ENCODE measurements around the gene SIX1. TPM values are rescaled to one million over a fixed set of nuclear protein-coding genes. Genes with fewer than 3 reads are reported as not detected.

The SIX1 gene
- total RNA-seq: 4.6 and 6.5 TPM in 2 replicates

DNA sequence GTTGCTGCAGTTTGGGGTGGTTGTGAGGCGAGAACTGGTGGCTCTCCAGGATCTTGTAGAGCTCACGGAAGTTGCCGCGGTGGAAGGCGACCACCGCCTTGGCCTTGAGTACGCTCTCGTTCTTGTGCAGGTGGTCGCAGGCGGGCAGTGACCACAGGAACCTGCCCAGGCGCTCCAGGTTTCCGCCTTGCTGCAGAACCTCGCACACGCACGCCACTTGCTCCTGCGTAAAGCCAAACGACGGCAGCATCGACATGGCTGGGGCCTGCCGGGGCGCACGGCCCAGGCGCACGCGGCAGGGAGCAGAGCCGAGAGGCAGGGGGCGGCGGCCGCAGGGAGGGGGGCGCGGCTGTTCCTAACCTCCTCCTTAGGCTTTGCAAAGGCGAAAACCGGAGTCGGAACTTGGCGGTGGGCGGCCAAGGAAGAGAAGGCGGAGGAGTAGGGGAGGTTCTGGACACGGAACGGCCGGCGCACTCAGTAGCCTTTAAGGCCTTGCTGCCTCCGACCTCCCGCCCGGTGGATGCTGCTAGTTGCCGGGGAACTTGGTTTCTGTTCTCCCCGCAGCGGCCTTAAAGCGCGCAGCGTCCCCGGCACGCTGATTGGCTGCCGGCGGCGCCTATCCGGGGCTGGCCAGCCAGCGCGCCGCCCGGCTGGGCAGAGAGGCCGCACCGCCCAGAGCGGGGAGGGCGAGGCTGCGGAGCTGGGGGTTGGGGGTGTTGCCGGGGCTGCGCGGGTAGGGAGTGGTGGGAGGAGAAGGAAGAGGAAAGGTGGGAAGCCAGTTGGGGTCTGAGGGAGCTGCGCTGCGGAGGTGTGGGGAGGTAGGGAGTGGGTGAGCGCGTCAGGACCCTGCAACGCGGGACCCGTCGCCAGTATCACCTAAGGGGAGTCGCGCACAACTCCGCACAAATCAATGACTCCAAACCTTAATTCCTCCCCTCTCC is at the start of gene SIX1:
SIX1 (minus strand) TSS at position 544 of the 941 bp plus-strand sequence; CDS start at position 256, 288 bp downstream.
- peak within 1 kb of the TSS; percentile 57 for H3K4me3 ChIP-seq (ENCODE audit: low read depth, low read length)
- TF ChIP-seq, protein P1, sequence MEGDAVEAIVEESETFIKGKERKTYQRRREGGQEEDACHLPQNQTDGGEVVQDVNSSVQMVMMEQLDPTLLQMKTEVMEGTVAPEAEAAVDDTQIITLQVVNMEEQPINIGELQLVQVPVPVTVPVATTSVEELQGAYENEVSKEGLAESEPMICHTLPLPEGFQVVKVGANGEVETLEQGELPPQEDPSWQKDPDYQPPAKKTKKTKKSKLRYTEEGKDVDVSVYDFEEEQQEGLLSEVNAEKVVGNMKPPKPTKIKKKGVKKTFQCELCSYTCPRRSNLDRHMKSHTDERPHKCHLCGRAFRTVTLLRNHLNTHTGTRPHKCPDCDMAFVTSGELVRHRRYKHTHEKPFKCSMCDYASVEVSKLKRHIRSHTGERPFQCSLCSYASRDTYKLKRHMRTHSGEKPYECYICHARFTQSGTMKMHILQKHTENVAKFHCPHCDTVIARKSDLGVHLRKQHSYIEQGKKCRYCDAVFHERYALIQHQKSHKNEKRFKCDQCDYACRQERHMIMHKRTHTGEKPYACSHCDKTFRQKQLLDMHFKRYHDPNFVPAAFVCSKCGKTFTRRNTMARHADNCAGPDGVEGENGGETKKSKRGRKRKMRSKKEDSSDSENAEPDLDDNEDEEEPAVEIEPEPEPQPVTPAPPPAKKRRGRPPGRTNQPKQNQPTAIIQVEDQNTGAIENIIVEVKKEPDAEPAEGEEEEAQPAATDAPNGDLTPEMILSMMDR (conservative IDR thresholded peaks at IDR 0.05; ENCODE audit: low read depth, low read length): no peak
- DNase-seq (ENCODE audit: low read depth): no peak

DNA sequence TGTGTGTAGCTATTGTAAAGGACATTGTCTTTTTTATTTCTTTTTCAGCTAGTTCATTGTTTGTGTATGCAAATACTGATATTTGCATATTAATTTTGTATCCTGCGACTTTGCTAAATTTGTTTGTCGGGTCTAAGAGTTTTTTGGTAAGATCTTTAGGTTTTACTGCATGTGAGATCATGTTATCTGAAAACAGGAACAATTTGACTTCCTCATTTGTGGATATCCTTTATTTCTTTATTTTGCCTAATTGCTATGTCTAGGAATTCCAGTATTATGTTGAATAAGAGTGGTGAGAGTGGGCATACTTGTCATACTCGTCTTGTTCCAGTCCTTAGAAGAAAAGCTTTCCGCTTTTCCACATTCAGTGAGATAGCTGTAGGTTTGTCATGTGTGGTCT is 46.0 kb upstream of the SIX1 start:
- no peak overlapping the region for H3K4me3 ChIP-seq (ENCODE audit: low read depth, low read length)
- TF ChIP-seq, protein P1 (conservative IDR thresholded peaks at IDR 0.05; ENCODE audit: low read depth, low read length): no peak

DNA sequence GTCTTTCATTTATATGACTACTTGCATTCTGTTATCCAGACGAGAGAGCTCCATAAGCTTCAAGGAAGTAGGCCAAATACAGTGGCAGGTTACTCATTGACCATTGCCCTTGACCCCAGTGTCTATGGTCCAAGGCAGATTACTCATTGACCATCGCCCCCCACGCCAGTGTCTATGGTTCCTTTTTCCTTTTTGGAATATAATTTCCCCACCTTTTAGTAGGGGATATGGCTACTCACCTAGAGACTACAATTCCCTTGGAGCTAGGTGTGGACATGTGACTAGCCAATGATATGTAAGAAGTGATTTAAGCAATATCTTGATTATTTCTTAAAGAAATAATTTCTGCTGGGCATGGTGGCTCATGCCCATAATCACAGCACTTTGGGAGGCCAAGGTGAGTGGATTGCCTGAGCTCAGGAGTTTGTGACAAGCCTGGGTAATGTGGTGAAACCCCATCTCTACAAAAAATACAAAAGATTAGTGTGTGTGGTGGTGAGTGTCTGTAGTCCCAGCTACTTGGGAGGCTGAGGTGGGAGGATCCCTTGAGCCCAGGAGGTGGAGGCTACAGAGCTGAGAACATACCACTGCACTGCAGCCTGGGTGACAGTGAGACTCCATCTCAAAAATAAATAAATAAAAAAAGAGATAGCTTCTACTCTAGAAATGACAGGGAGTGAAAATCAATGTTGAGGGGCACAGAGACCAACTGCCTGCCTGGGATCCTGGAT is 42.3 kb upstream of the SIX1 start:
- no peak overlapping the region for H3K4me3 ChIP-seq (ENCODE audit: low read depth, low read length)
- no peak for DNase-seq (ENCODE audit: low read depth)
- TF ChIP-seq, protein P1 (conservative IDR thresholded peaks at IDR 0.05; ENCODE audit: low read depth, low read length): no peak

More for the DNA sequence above, 46.0 kb upstream of the SIX1 start:
- DNase-seq (ENCODE audit: low read depth): no peak

DNA sequence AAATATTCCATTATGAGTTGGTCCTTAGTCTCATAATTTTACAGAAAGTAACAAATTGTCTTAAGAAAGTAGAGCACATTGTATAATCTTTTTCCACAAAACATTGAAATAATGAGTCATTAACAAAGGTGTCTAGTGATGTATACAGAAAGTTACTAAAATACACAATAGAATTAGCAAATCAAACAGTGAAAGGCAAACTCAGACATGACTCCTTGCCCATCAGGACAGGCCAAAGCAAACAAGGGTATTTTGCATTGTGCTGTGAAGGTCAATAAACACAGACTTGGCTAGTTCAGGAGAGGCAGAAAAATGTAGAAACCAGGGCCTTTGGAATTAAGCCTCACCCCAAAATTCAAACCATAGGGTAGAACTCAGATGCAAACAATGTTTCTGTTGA is 37.6 kb upstream of the SIX1 start:
- H3K4me3 ChIP-seq (ENCODE audit: low read depth, low read length): no peak overlapping the region
- no peak for DNase-seq (ENCODE audit: low read depth)
- TF ChIP-seq, protein P1 (conservative IDR thresholded peaks at IDR 0.05; ENCODE audit: low read depth, low read length): no peak

DNA sequence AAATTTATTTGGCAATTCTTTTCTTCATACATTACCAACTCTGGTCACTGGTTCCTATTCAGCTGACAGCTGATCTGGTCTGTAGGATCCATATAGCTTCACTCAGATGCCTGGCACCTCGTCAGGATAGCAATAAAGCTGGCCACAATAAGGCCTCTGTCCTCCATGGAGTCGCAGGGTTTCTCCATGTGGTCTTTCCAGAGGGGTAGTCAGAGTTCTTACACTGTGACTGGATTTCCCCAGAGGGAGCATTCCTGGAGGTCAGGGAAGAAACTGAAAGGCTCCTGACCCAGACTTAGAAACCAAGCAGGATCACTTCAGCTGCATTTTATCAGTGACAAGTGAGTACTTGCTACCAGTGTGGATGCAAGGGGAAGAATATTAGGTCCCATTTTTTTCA is 34.9 kb upstream of the SIX1 start:
- DNase-seq (ENCODE audit: low read depth): no peak
- TF ChIP-seq, protein P1 (conservative IDR thresholded peaks at IDR 0.05; ENCODE audit: low read depth, low read length): no peak
- H3K4me3 ChIP-seq (ENCODE audit: low read depth, low read length): no peak overlapping the region

DNA sequence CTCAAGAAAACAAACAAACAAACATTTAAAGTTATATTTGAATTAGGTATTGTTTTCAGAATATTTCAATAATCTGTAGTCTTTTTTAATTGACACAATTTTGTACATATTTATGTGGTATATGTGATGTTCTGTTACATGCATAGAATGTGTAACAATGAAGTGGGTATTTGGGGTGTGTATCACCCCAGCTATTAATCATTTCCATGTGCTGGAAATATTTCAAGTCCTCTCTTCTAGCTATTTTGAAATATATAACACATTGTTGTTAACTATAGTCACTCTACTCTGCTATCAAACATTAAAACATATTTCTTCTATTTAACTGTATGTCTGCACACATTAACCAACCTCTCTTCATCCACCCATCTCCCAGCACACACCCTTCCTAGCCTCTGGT is 32.0 kb upstream of the SIX1 start:
- H3K4me3 ChIP-seq (ENCODE audit: low read depth, low read length): no peak overlapping the region
- no peak for DNase-seq (ENCODE audit: low read depth)
- TF ChIP-seq, protein P1 (conservative IDR thresholded peaks at IDR 0.05; ENCODE audit: low read depth, low read length): no peak
